NCI-H1048 (cell line): ENCODE measurements around the gene SVEP1.
"Not testable (repeated sequence)": the region's sequence is repeated elsewhere in the genome, so short reads cannot be mapped to it uniquely, and the experiment has no call there.

Experiments used
- DNase-seq: peaks from one replicate; lab custom pipeline; 2025; lab: John Stamatoyannopoulos, UW

Gene SVEP1

GRCh38 chr9:110358992-110359391 is 220.5 kb downstream of the SVEP1 start:
- DNase-seq = not testable (repeated sequence)

GRCh38 chr9:110357505-110357904 is 222.0 kb downstream of the SVEP1 start:
- no peak for DNase-seq

- no peak for DNase-seq
These were observed 222.7 kb downstream of the SVEP1 start for GRCh38 chr9:110356639-110357395.

GRCh38 chr9:110355911-110356310 is 223.6 kb downstream of the SVEP1 start:
- DNase-seq = no peak

GRCh38 chr9:110351009-110351467 is 228.5 kb downstream of the SVEP1 start:
- no peak for DNase-seq

- no peak for DNase-seq
These were observed 233.2 kb downstream of the SVEP1 start for GRCh38 chr9:110346325-110346724.

- DNase-seq = no peak
These were observed 234.7 kb downstream of the SVEP1 start for GRCh38 chr9:110344821-110345220.

GRCh38 chr9:110343551-110343950 is 236.0 kb downstream of the SVEP1 start:
- DNase-seq = no peak

- DNase-seq = no peak
These were observed 239.2 kb downstream of the SVEP1 start for GRCh38 chr9:110340306-110340705.

GRCh38 chr9:110338143-110338542 is 241.4 kb downstream of the SVEP1 start:
- DNase-seq = no peak

- no peak for DNase-seq
These were observed 241.8 kb downstream of the SVEP1 start, which contains the start of gene TXNDC8 for GRCh38 chr9:110337727-110338126. TXNDC8 (minus strand) TSS chr9:110337863.

GRCh38 chr9:110336363-110336762 is 243.2 kb downstream of the SVEP1 start:
- DNase-seq = no peak

GRCh38 chr9:110334871-110335270 is 244.7 kb downstream of the SVEP1 start:
- no peak for DNase-seq

GRCh38 chr9:110334183-110334582 is 245.4 kb downstream of the SVEP1 start:
- DNase-seq = no peak

- no peak for DNase-seq
These were observed 246.8 kb downstream of the SVEP1 start for GRCh38 chr9:110332766-110333165.

- DNase-seq = no peak
These were observed 248.9 kb downstream of the SVEP1 start for GRCh38 chr9:110330484-110331105.

- DNase-seq = no peak
These were observed 249.8 kb downstream of the SVEP1 start for GRCh38 chr9:110329639-110330230.

GRCh38 chr9:110328763-110329162 is 250.8 kb downstream of the SVEP1 start:
- no peak for DNase-seq

GRCh38 chr9:110327716-110328115 is 251.8 kb downstream of the SVEP1 start:
- DNase-seq = no peak

GRCh38 chr9:110323818-110324217 is 255.7 kb downstream of the SVEP1 start:
- no peak for DNase-seq

- no peak for DNase-seq
These were observed 258.7 kb downstream of the SVEP1 start for GRCh38 chr9:110320651-110321445.

GRCh38 chr9:110319781-110320492 is 259.6 kb downstream of the SVEP1 start:
- DNase-seq = no peak
